ENCODE results near the gene CAPZB.
A peak's percentile ranks its signal among the peaks of the same experiment; 100 is the strongest.

The CAPZB gene

GRCh38 chr1:19317126-19317910 is 168.0 kb downstream of the CAPZB start:
- TF ChIP-seq CTCF (IDR thresholded peaks at IDR 0.05; ENCODE audit: low read depth, low read length, missing control alignments) = no peak
- no peaks in the 10 kb centered on the region for H3K27me3 ChIP-seq (replicated peaks)
- peaks cover 11% of the 10 kb centered on the region for H3K36me3 ChIP-seq (replicated peaks)
- H3K27ac ChIP-seq = no peak overlapping the region
- H3K4me3 ChIP-seq (ENCODE audit: low read depth, low read length) = no peak overlapping the region
- in situ Hi-C loops (cut with HindIII; ENCODE audit: low pct_ligation_motif_present, low sequenced_read_pairs) = no loop called here
- no peak for DNase-seq

DNA sequence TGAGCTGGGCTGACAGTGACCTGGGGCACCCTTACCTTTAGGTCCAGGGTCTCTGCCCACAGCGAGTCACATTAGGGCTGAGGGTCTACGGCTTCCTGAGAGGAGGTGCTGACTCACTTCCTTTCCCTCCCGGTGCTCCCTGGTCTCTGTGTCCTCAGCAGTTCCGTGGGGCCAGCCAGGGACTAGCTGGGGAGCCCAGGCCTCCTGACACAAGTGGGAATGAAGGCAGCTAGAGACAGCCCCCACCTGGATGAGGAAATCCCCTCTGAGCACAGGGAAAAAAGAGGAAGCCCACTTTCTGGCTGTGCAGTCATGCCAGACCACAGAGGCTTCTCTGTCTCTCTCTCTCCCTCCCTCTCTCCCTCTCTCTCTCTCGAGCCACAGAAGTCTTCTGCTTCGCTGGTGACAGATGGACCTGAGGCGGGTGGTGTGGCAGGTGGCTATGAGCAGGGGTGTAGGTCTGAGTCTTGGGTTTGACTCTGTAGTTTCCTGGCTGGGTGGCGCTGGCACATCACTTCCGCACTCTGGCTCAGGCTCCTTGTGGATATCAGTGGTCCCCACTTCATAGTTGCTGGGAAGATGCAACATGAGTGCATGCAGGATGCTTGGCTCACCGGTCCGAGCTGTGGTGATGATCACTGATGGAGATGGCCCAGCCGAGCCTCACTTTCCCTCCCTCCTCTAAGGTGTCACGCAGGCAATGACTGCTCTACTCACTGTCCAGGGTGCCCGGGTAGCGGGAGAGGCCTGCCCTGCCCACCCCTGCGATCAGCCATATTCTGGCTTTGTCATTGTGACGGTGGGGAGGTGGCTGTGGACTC is 169.8 kb downstream of the CAPZB start:
- no peak for TF ChIP-seq CTCF (IDR thresholded peaks at IDR 0.05; ENCODE audit: low read depth, low read length, missing control alignments)
- no peaks in the 10 kb centered on the region for H3K27me3 ChIP-seq (replicated peaks)
- peaks cover 11% of the 10 kb centered on the region for H3K36me3 ChIP-seq (replicated peaks)
- in situ Hi-C loops (cut with HindIII; ENCODE audit: low pct_ligation_motif_present, low sequenced_read_pairs) = no loop called here
- DNase-seq = peak; percentile 50
- no peak overlapping the region for H3K4me3 ChIP-seq (ENCODE audit: low read depth, low read length)
- peak overlapping the region; percentile 18 for H3K27ac ChIP-seq

GRCh38 chr1:19313961-19314882 is 171.1 kb downstream of the CAPZB start:
- TF ChIP-seq CTCF (IDR thresholded peaks at IDR 0.05; ENCODE audit: low read depth, low read length, missing control alignments) = no peak
- no peak overlapping the region for H3K4me3 ChIP-seq (ENCODE audit: low read depth, low read length)
- in situ Hi-C loops (cut with HindIII; ENCODE audit: low pct_ligation_motif_present, low sequenced_read_pairs) = no loop called here
- H3K27me3 ChIP-seq (replicated peaks) = no peaks in the 10 kb centered on the region
- peaks cover 10% of the 10 kb centered on the region for H3K36me3 ChIP-seq (replicated peaks)
- no peak for DNase-seq
- H3K27ac ChIP-seq = no peak overlapping the region

- no peaks in the 10 kb centered on the region for H3K27me3 ChIP-seq (replicated peaks)
- in situ Hi-C loops (cut with HindIII; ENCODE audit: low pct_ligation_motif_present, low sequenced_read_pairs) = no loop called here
- peaks cover 7% of the 10 kb centered on the region for H3K36me3 ChIP-seq (replicated peaks)
- no peak for DNase-seq
- H3K4me3 ChIP-seq (ENCODE audit: low read depth, low read length) = no peak overlapping the region
- no peak for TF ChIP-seq CTCF (IDR thresholded peaks at IDR 0.05; ENCODE audit: low read depth, low read length, missing control alignments)
- H3K27ac ChIP-seq = no peak overlapping the region
Observed at GRCh38 chr1:19313636-19313959, 171.7 kb downstream of the CAPZB start.

GRCh38 chr1:19312782-19313635 is 172.3 kb downstream of the CAPZB start:
- peak overlapping the region; percentile 67 for H3K4me3 ChIP-seq (ENCODE audit: low read depth, low read length)
- in situ Hi-C loops (cut with HindIII; ENCODE audit: low pct_ligation_motif_present, low sequenced_read_pairs) = no loop called here
- peaks cover 6% of the 10 kb centered on the region for H3K36me3 ChIP-seq (replicated peaks)
- H3K27me3 ChIP-seq (replicated peaks) = no peaks in the 10 kb centered on the region
- DNase-seq = no peak
- TF ChIP-seq CTCF (IDR thresholded peaks at IDR 0.05; ENCODE audit: low read depth, low read length, missing control alignments) = no peak
- peak overlapping the region; percentile 93 for H3K27ac ChIP-seq

Measured in brain microvascular endothelial cell (primary cell).